COLO829 (cell line): ENCODE measurements around the gene B4GALT5.

ENCODE experiments used
- DNase-seq: peaks from one replicate; pipeline ENCODE4 v3.0.0; 2012; ENCODE audit warnings: low spot score

The B4GALT5 gene

GRCh38 chr20:49603209-49603627 lies 110.5 kb downstream of the B4GALT5 start:
- peak; percentile 47 for DNase-seq

DNA sequence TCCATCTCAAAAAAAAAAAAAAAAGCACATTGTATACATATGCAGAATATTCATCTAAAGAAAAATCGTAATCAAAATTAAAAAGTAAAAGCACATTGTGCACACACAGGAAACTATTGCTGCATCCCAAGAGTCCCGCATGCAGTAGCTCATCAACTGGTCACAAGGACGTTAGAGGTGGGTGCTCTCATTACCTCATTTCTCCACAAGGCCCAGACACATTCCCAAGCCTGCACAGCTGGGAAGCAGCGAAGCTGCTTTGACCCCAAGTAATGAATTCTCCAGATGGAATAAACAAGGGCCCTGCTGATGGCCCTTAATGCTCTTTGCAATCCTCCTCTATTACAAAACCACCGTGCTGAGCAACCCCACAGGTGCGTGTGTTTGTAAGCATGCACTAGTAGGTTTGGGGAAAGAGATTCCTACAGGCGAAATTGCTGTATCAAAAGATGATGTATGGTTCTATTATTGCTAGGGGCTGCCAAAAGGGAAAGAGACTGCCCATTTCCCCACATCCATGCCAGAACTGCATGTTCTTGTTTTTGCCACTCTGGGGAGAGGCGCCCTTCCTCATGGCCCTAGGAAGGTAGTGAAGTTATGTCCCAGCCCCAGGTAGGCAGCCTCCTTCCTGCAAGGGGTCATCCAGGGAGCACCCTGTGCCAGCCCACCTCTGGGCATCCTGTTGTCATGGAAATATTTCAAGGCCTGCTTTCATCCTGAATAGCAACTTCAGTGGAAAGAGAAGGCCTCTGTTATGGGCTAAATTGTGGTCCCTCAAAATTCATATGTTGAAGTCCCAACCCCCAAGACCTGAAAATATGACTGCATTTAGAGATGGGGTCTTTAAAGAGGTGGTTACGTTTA lies 111.1 kb downstream of the B4GALT5 start:
- no peak for DNase-seq

DNA sequence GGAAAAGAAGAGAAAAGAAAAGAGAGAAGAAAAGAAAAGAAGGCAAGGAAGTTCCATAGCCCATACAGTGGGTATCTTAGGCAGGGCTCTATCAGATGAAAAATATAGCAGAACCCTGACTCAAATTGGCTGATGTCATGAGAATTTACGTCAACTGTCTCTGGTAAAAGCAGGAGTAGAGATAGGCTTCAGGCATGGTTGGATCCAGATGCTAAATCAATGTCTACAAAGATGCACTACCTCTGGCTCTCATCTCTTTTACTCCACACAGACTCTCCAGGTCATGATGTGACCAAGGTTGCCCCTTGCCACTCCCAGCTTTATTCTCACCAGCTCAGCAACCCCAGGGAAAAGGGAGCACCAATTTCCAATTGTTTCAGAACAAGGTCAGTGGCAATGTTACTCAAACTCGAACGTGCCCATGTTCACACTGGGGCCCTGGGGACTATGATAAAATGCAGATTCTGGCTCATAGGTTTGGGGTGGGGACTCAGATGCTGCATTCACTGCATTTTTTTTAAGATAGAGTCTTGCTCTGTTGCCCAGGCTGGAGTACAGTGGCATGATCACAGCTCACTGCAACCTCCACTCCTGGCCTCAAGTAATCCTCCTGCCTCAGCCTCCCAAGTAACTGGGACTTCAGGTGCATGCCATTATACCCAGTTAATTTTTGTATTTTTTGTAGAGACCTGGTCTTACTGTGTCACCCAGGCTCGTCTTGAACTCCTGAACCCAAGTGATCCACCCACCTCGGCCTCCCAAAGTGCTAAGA lies 112.3 kb downstream of the B4GALT5 start:
- DNase-seq, result no peak

GRCh38 chr20:49599746-49600113 lies 113.9 kb downstream of the B4GALT5 start:
- no peak for DNase-seq

DNA sequence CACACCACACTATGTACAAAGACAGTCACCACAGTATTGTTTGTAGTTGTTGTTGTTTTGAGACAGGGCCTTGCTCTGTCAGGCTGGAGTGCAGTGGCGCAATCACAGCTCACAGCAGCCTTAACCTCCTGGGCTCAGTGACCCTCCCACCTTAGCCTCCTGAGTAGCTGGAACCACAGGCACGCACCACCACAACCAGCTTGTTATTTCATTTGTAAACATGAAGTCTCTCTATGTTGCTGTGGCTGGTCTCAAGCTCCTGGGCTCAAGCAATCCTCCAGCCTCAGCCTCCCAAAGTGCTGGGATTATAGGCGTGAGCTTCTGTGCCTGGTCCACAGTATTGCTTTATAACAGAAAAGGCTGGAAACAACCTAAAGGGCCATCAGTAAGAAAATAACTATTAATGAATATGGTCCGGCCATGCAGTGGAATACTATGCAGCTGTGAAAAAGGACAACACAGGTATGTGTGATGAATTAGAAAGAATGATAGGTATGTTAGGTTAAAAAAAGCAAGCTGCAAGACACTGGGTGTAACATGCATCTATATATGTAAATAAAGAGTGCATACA lies 115.8 kb downstream of the B4GALT5 start:
- DNase-seq, result no peak

- no peak for DNase-seq
Measured at GRCh38 chr20:49595811-49596561, 117.7 kb downstream of the B4GALT5 start.

DNA sequence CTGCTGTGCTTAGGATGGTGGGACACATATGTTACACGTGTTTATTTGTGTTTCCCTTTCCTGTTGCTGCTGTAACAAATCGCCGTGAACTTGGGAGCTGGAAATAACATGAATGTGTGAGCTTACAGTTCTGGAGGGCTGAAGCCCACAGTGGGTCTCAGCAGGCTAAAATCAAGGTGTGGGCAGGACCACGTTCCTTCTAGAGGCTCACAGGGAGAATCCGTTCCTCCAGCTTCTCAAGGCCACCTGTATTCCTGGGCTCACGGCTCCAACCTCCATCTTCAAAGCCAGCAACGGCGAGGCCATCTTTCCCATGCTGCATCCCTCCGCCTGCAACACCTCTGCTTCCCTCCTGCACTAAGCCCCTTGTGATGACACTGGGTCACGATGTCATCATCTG lies 118.3 kb downstream of the B4GALT5 start:
- DNase-seq, result no peak

- DNase-seq, result no peak
Measured at GRCh38 chr20:49594931-49595315, 118.8 kb downstream of the B4GALT5 start.

DNA sequence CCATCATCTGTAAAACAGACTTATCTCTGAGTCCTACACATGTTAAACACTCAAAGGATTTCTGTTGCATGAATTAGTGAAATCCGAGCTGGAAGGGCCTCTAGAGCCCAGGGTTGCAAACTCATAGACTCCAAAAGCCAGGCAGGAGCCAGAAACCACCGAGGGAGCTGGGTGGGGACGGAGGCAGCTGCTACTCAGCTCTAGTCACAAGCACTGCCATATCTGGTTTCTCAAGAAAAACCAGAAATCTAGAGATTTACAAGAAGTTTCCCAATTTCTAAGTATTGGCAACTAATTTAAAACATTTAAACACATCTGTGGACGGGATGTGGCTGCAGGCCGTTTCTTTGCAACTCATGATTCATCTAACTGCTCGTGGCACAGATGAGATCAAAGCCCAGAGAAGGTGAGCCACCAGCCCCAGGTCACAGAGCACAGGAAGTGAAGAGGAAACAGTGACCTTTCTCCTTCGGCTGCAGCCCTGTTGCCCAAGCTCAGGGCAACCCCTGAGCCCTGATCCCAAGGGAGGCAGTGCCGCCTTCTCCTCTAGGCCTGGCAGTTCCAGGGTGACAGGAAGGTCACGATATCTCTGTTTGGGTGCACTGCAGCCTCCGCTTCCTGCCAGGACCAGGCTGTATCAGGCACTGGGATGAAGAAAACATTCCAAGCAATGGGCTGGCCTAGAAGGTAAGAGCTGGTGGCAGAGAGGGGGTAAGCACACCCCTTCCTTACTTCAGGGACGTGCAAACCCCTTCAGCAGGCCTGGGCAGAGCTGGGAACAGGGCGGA lies 119.3 kb downstream of the B4GALT5 start:
- DNase-seq, result no peak

- no peak for DNase-seq
Measured at GRCh38 chr20:49593466-49594142, 120.1 kb downstream of the B4GALT5 start.

DNA sequence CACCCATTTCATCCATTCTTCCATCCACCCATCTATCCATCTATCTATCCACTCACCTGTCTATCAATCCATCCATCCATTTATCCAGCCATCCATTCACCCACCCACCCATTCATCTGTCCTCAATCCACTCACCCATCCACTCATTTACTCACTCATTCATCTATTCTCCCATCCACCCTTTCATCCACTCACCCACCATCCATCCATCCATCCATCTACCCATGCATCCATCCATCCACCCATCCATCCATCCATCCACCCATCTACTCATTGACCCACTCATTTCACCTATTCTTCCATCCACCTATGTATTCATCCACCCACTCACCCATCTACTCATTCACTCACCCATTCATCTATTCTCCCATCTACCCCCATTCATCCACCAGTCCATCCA lies 121.6 kb downstream of the B4GALT5 start:
- DNase-seq, result no peak

- no peak for DNase-seq
Measured at GRCh38 chr20:49591217-49591865, 122.3 kb downstream of the B4GALT5 start.

DNA sequence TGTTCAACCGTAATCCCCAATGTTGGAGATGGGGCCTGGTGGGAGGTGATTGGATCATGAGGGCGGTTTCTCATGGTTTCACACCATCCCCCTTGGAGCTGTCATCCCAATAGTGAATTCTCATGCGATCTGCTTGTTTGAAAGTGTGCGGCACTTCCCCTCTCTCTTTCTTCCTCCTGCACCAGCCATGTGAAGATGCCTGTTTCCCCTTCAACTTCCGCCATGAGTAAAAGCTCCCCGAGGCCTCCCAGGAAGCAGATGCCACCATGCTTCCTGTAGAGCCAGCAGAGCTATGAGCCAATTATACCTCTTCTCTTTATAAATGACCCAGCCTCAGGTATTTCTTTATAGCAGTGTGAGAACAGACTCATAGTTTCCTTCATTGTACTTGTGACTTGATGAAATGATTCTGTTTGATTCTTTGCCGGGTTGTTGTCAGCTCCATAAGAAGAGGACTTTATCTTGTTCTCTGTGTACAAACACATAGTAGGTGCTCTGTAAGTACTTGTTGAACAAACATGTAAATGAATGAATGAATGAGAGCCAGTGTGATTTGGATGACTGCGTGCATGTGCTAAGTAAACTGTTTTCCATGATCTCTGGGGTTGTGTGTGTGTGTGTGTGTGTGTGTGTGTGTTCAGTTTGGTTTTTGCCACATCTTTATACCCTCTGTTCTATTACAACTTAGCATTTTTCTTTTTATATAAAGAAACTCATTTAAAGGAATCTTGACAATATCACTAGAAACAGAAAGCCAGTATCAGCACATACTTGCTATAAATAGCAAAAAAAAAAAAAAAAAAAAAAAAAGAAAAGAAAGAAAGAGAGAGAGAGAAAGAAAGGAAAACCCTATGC lies 123.3 kb downstream of the B4GALT5 start:
- DNase-seq, result no peak

DNA sequence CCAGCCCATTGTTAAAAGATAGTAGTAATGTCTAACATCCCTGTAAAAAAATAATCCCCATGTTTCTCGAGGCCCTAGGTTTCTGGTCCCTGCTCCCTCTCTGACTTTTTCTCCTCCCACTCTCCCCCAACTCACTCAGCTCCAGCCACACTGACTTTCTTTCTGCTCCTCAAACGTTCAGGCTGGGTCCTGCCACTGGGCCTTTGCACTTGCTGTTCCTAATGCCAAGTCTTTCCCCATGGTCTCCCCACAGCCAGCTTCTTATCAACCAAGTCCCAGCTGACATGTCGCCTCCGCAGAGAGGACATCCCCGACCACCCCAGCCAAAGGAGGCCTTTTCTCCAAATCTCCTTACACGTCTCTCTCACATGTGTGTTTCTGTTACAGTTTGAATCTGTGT lies 123.9 kb downstream of the B4GALT5 start:
- DNase-seq, result no peak

DNA sequence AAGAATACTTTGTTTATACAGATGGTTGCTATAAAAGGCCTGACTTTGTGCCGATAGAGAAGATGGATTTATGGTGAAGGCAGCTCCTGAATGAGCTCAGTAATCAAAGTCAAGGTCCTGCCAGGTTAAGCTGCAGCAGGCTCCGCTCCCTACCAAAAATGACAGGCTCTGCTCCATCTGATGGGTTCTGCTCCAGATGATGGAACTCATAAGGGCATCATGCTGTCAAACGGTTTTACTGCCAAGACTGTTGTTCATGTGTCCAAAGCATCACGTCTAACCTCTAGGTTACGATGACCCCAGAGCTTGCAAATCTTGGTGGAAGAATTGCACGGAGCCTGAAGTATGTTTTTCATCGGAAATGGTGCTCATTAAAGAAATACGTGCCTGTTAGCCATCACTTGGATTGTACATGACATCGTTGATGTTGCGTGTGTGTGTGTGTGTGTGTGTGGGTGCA lies 126.5 kb downstream of the B4GALT5 start:
- no peak for DNase-seq

- no peak for DNase-seq
Measured at GRCh38 chr20:49585585-49586245, 128.0 kb downstream of the B4GALT5 start.

GRCh38 chr20:49584418-49585382 lies 129.0 kb downstream of the B4GALT5 start:
- no peak for DNase-seq
